GM12878 (cell line): Measurements from ENCODE around the gene SRRD. TPM values are rescaled to one million over a fixed set of nuclear protein-coding genes. Genes with fewer than 3 reads are reported as not detected.

Experiments used
- ATAC-seq: fragments of 200-7000 bp; cut with Tn5 transposase; 3 replicates; pipeline ENCODE4 v1.9.1; 2020; ENCODE audit warnings: mild to moderate bottlenecking, moderate library complexity
- Bru-seq: library from RNA; stranded (reverse); fragments of 400-500 nt; gene quantifications from one replicate; lab custom pipeline; 2021; lab: Mats Ljungman, UMichigan
- BruChase-seq, 2 experiments: library from RNA; stranded (reverse); fragments of 400-500 nt; gene quantifications; one replicate each; lab custom pipeline; 2021; lab: Mats Ljungman, UMichigan
- BruUV-seq: library from RNA; stranded (reverse); fragments of 400-500 nt; replicated peaks from 2 replicates; lab custom pipeline; 2021; lab: Mats Ljungman, UMichigan
- CTCF ChIA-PET: fragments of 300-600 bp; sonication (Branson Sonifier 250); formaldehyde crosslinking; extraction: SDS; loops from one replicate; lab custom pipeline; 2021; ENCODE audit warnings: inconsistent platforms; lab: Yijun Ruan, JAX
- POLR2A ChIA-PET: fragments of 350-600 bp; formaldehyde crosslinking; extraction: SDS; loops from one replicate; lab custom pipeline; 2021; ENCODE audit warnings: inconsistent platforms; lab: Charles Lee
- RAD21 ChIA-PET: fragments of 300-600 bp; sonication (Branson Sonifier 250); formaldehyde crosslinking; loops from one replicate; lab custom pipeline; 2023; ENCODE audit warnings: antibody characterized with exemption; ENCODE audit not compliant: unreplicated experiment; lab: Charles Lee
- SMC1A ChIA-PET: fragments of 300-600 bp; sonication (Branson Sonifier 250); formaldehyde crosslinking; loops from one replicate; lab custom pipeline; 2023; ENCODE audit not compliant: unreplicated experiment, uncharacterized antibody; lab: Charles Lee
- DNase-seq: peaks from one replicate; pipeline ENCODE4 v3.0.0-alpha.2; 2011; ENCODE audit warnings: low read depth, low spot score
- FAIRE-seq: peaks from 3 replicates; lab custom pipeline; 2011; peaks lifted over from hg19 to GRCh38; lab: Jason Lieb, UNC
- H2AFZ ChIP-seq: 2 replicates; pipeline ENCODE4 v1.6.0; 2011; ENCODE audit warnings: low read depth, low read length, control low read depth; ENCODE audit not compliant: control insufficient read depth
- H3K27ac ChIP-seq: 2 replicates; pipeline ENCODE4 v1.5.1; 2011; ENCODE audit warnings: control low read depth; ENCODE audit not compliant: control insufficient read depth, insufficient read depth
- H3K27me3 ChIP-seq, 2 experiments: replicated peaks in 1 of 2; 2 replicates each; pipeline versions ENCODE4 v1.6.0 to v1.6.1; 2011; ENCODE audit warnings: low read length in 1 of 2; ENCODE audit not compliant: control insufficient read depth in 2 of 2, insufficient read depth in 2 of 2
- H3K36me3 ChIP-seq, 2 experiments: 2 replicates each; pipeline ENCODE4 v1.5.1; 2011; ENCODE audit warnings: low read length in 1 of 2; ENCODE audit not compliant: control insufficient read depth in 2 of 2, insufficient read depth in 2 of 2
- H3K4me1 ChIP-seq: 2 replicates; pipeline ENCODE4 v1.6.1; 2011; ENCODE audit warnings: mild to moderate bottlenecking, low read length, moderate library complexity, mixed read lengths; ENCODE audit not compliant: control insufficient read depth, insufficient read depth
- H3K4me2 ChIP-seq: 2 replicates; pipeline ENCODE4 v1.6.0; 2011; ENCODE audit warnings: control low read depth; ENCODE audit not compliant: control insufficient read depth, insufficient read depth
- H3K4me3 ChIP-seq: fragments of 200-600 bp; sonication (generic); 2 replicates; pipeline ENCODE4 v1.5.1; 2016
- H3K79me2 ChIP-seq: 2 replicates; pipeline ENCODE4 v1.6.0; 2011; ENCODE audit warnings: low read length; ENCODE audit not compliant: control insufficient read depth, insufficient read depth
- H3K9ac ChIP-seq: 2 replicates; pipeline ENCODE4 v1.8.0; 2011; ENCODE audit warnings: low read length, control low read depth, mixed read lengths; ENCODE audit not compliant: control insufficient read depth, insufficient read depth
- H3K9me3 ChIP-seq: replicated peaks from 3 replicates; pipeline ENCODE4 v1.5.1; 2011; ENCODE audit warnings: mild to moderate bottlenecking, low read length; ENCODE audit not compliant: control insufficient read depth, insufficient read depth
- H4K20me1 ChIP-seq: 2 replicates; pipeline ENCODE4 v1.6.0; 2011; ENCODE audit not compliant: control insufficient read depth, insufficient read depth
- CHD1 ChIP-seq: IDR thresholded peaks from 2 replicates; pipeline ENCODE4 v1.6.1; 2012; ENCODE audit warnings: low read depth, low read length, improper control_type of control experiment
- EED ChIP-seq: sonication (generic); IDR thresholded peaks from 2 replicates; pipeline ENCODE4 v1.6.1; 2016; ENCODE audit warnings: antibody characterized with exemption, low read depth
- FOS ChIP-seq: IDR thresholded peaks from 3 replicates; pipeline ENCODE4 v1.6.1; 2011; ENCODE audit warnings: borderline replicate concordance; ENCODE audit not compliant: insufficient read length; ENCODE audit errors: extremely low read depth
- MAX ChIP-seq: IDR thresholded peaks from 2 replicates; pipeline ENCODE4 v1.6.1; 2012; ENCODE audit warnings: low read depth, low read length, improper control_type of control experiment
- MEF2B ChIP-seq: fragments of 450-650 bp; IDR thresholded peaks from 2 replicates; pipeline ENCODE4 v1.6.1; 2018; ENCODE audit warnings: mild to moderate bottlenecking, moderate library complexity; ENCODE audit not compliant: partially characterized antibody, poor library complexity, severe bottlenecking
- MLLT1 ChIP-seq: fragments of 450-650 bp; IDR thresholded peaks from 2 replicates; pipeline ENCODE4 v1.6.1; 2016; ENCODE audit warnings: mild to moderate bottlenecking
- NFIC ChIP-seq: IDR thresholded peaks from 2 replicates; pipeline ENCODE4 v1.6.1; 2012; ENCODE audit warnings: low read depth, mild to moderate bottlenecking, inconsistent platforms, low read length, moderate library complexity
- PAX5 ChIP-seq: IDR thresholded peaks from 2 replicates; pipeline ENCODE4 v1.6.1; 2011; ENCODE audit warnings: low read depth, low read length, borderline replicate concordance
- RELA ChIP-seq: fragments of 450-650 bp; IDR thresholded peaks from 2 replicates; pipeline ENCODE4 v1.8.0; 2014; ENCODE audit warnings: borderline replicate concordance; ENCODE audit not compliant: partially characterized antibody
- SIX5 ChIP-seq: IDR thresholded peaks from 2 replicates; pipeline ENCODE4 v1.6.1; 2011; ENCODE audit warnings: mild to moderate bottlenecking, low read depth, low read length, moderate library complexity; ENCODE audit not compliant: severe bottlenecking
- STAT1 ChIP-seq: fragments of 450-650 bp; conservative IDR thresholded peaks from 2 replicates; pipeline ENCODE4 v1.6.1; 2014; ENCODE audit warnings: antibody characterized with exemption, mild to moderate bottlenecking
- SUPT20H ChIP-seq: IDR thresholded peaks from 2 replicates; pipeline ENCODE4 v1.6.1; 2011; ENCODE audit warnings: low read depth, mild to moderate bottlenecking, low read length, moderate library complexity, borderline replicate concordance; ENCODE audit not compliant: control insufficient read depth
- TCF12 ChIP-seq: IDR thresholded peaks from 2 replicates; pipeline ENCODE4 v1.6.1; 2011; ENCODE audit warnings: low read depth, mild to moderate bottlenecking, low read length
- ZZZ3 ChIP-seq: IDR thresholded peaks from 2 replicates; pipeline ENCODE4 v1.6.1; 2011; ENCODE audit warnings: low read depth; ENCODE audit not compliant: control insufficient read depth, insufficient read length
- WGBS: methylation state at CpG from one replicate; pipeline ENCODE4 v1.1.6; 2016; ENCODE audit warnings: low lambda C conversion rate; ENCODE audit not compliant: insufficient replicate concordance, insufficient coverage; ENCODE audit errors: missing lambda C conversion rate; 5-methylcytosine and 5-hydroxymethylcytosine counted together
- in situ Hi-C: fragments of 300-500 bp; cut with MboI; formaldehyde crosslinking; loops from 9 replicates; pipeline ENCODE4 v1.14.3; 2018; ENCODE audit warnings: mixed read lengths
- intact Hi-C: fragments of 100-400 bp; cut with micrococcal nuclease; formaldehyde crosslinking; loops from one replicate; pipeline ENCODE4 v1.14.2; 2022; ENCODE audit not compliant: unreplicated experiment
- long read RNA-seq, 2 experiments: library from polyadenylated mRNA; unstranded; transcript quantifications; one replicate each; pipeline ENCODE4 v2.0.0, GENCODE V29; 2019 to 2020
- polyA minus RNA-seq, 3 experiments: library from RNA; depleted of rRNA, polyadenylated mRNA; stranded (reverse); fragments of >200 nt; gene quantifications; 2 replicates each; pipeline ENCODE4 v1.2.3, GENCODE V29; 2011
- polyA plus RNA-seq, 11 experiments: library from polyadenylated mRNA; depleted of rRNA in 4 of 11; unstranded in 6 of 11; stranded (reverse) in 5 of 11; fragments of >200 nt; fragmentation: Nextera tagmentation in 4 of 11; fragmentation: Illumina TruSeq in 1 of 11; extraction: Ambion mirVana in 4 of 11; extraction: Trizol in 1 of 11; gene quantifications; 1 replicate in 1 of 11; 2 replicates in 10 of 11; pipeline versions ENCODE4 v1.2.1 to v1.2.3, GENCODE V29; 2011 to 2016; ENCODE audit warnings: inconsistent platforms in 2 of 11, missing spikeins in 2 of 11, low read depth in 1 of 11
- total RNA-seq, 4 experiments: library from RNA; depleted of rRNA in 3 of 4; stranded (reverse); fragments of >200 nt in 3 of 4; fragmentation: Illumina TruSeq in 1 of 4; extraction: Trizol in 1 of 4; gene quantifications; 2 replicates each; pipeline versions ENCODE4 v1.2.1 to v1.2.3, GENCODE V29; 2013 to 2021

The SRRD gene
- total RNA-seq (2013; cell fraction: nucleolus; rRNA removed), result 14.9 and 17.6 TPM in 2 replicates
- 17.2 and 17.7 TPM in 2 replicates for total RNA-seq (2014; rRNA removed)
- total RNA-seq (2014; rRNA removed; fragmentation: Illumina TruSeq; extraction: Trizol), result 21.2 and 26.4 TPM in 2 replicates
- total RNA-seq (2021), result 27.5 and 32.9 TPM in 2 replicates
- polyA plus RNA-seq (2011; ENCODE audit: low read depth), result 9.4 TPM
- 50.5 and 55.9 TPM in 2 replicates for polyA plus RNA-seq (2011; rRNA removed)
- polyA plus RNA-seq (2011; cell fraction: cytosol; rRNA removed), result 20.4 and 32.3 TPM in 2 replicates
- 16.9 and 17.7 TPM in 2 replicates for polyA plus RNA-seq (2011; cell fraction: nucleus; rRNA removed)
- 9.4 and 18.9 TPM in 2 replicates for polyA plus RNA-seq (2012)
- 31.5 and 41.6 TPM in 2 replicates for polyA plus RNA-seq (2014; fragmentation: Illumina TruSeq; extraction: Trizol)
- polyA plus RNA-seq (2014; fragmentation: Nextera tagmentation; extraction: Ambion mirVana), result 10 to 100 TPM in 1 of 2 experiments, 1 to 10 TPM in 1; 4.1 to 15.4 TPM
- 22.3 and 27.4 TPM in 2 replicates for polyA plus RNA-seq (2014; rRNA removed)
- polyA plus RNA-seq (2016; fragmentation: Nextera tagmentation; extraction: Ambion mirVana), result 10 to 100 TPM; 42.9 to 50.6 TPM
- polyA minus RNA-seq (2011; rRNA and poly(A)+ RNA removed), result 30.7 and 36.9 TPM in 2 replicates
- polyA minus RNA-seq (2011; cell fraction: cytosol; rRNA and poly(A)+ RNA removed), result 7.6 and 9.1 TPM in 2 replicates
- 4.8 and 7.7 TPM in 2 replicates for polyA minus RNA-seq (2011; cell fraction: nucleus; rRNA and poly(A)+ RNA removed)
- percentile 85 among the genes with signal in this experiment for Bru-seq, nascent RNA
- percentile 72 among the genes with signal in this experiment for BruChase-seq, experiment 1, labeled RNA remaining after a 6-hour chase
- percentile 74 among the genes with signal in this experiment for BruChase-seq, experiment 2, labeled RNA remaining after a 2-hour chase
- long read RNA-seq, experiment 1, full-length matches to known transcripts, result 1 of 5 reads
- long read RNA-seq, experiment 1, partial matches to known transcripts, result 2 of 5 reads
- long read RNA-seq, experiment 1, other reads (novel, unspliced or antisense), result 2 of 5 reads
- long read RNA-seq, experiment 2, partial matches to known transcripts, result 0 of 4 reads
- long read RNA-seq, experiment 2, other reads (novel, unspliced or antisense), result 3 of 4 reads

- Histone ChIP-seq H4K20me1 (no peaks in the 10 kb centered on the region), H3K9me3 (no peaks in the 10 kb centered on the region), H3K27ac (peak within 1 kb of the TSS; percentile 88), H3K4me2 (peak within 1 kb of the TSS; percentile 86), H3K79me2 (peaks cover 52% of the 10 kb centered on the region), H2AFZ (peak within 1 kb of the TSS; percentile 82), H3K27me3 (no peaks in the 10 kb centered on the region), H3K4me1 (peaks cover 23% of the 10 kb centered on the region), H3K36me3 (peaks cover 1 to 2% of the 10 kb centered on the region in 2 experiments; a peak in 1 of 4 replicates), H3K4me3 (peak within 1 kb of the TSS; percentile 97), H3K9ac (peak within 1 kb of the TSS; percentile 85)
- ChIA-PET RAD21 (interaction anchor here (0.7 to 2.4 kb wide), 5 partner anchors 19 to 189 kb away, joined by 3 to 7 read pairs (median 4); no protein-coding TSS in a partner anchor), CTCF (interaction anchor here (0.8 to 7.1 kb wide), 11 partner anchors 11 to 189 kb away, joined by 3 to 47 read pairs (median 5); partner anchors contain the start of gene TFIP11), POLR2A (interaction anchor here (0.5 to 3.6 kb wide), 15 partner anchors 8 to 546 kb away, joined by 3 to 18 read pairs (median 4); partner anchors contain the start of gene TFIP11), SMC1A (interaction anchor here (0.6 to 2.3 kb wide), 13 partner anchors 19 to 327 kb away, joined by 3 to 15 read pairs (median 4); no protein-coding TSS in a partner anchor)
- WGBS, result under 1% methylated on average over 82 of the region's 85 CpGs
- in situ Hi-C loops, result no loop called here
- ATAC-seq, result peak; percentile 79
- DNase-seq, result peak; percentile 56
- no TSS peak for BruUV-seq
- intact Hi-C loops, result loop anchor here (5.0 kb wide), 1 partner anchor 51 kb away; no protein-coding TSS in a partner anchor
- FAIRE-seq, result no peak
- no peak for TF ChIP-seq FOS
- TF ChIP-seq NFIC, result no peak
- TF ChIP-seq SUPT20H, result no peak
- peak; percentile 86 for TF ChIP-seq RELA
- 0 out of 2 replicates have a peak, but pooled peaks have one; percentile 18 for TF ChIP-seq PAX5
- peak; percentile 82 for TF ChIP-seq TCF12
- peak; percentile 77 for TF ChIP-seq MAX
- TF ChIP-seq ZZZ3, result no peak
- TF ChIP-seq STAT1, result 0 out of 2 replicates have a peak, but pooled peaks have one; percentile 69
- TF ChIP-seq EED, result peak; percentile 45; the same call in 1 of the 2 replicates
- TF ChIP-seq CHD1, result no peak
- peak; percentile 63 for TF ChIP-seq SIX5
- no peak for TF ChIP-seq MLLT1
- no peak for TF ChIP-seq MEF2B
These were observed at the start of gene SRRD, which contains the start of gene HPS4 for GRCh38 chr22:26483439-26484359. Gene SRRD (plus strand): TSS chr22:26483877. CDS start chr22:26483891, 14 bp downstream. Gene HPS4 (minus strand): TSS chr22:26483783. CDS start chr22:26481762, 2,021 bp downstream.
